Rectal smooth muscle tissue (tissue), 1 donor: ENCODE data around the gene GNAZ.

Experiments
- H3K27ac ChIP-seq: one replicate; pipeline ENCODE4 v1.7.0; 2013; ENCODE audit warnings: low read depth, low read length, inconsistent platforms
- H3K27me3 ChIP-seq: one replicate; pipeline ENCODE4 v1.7.0; 2013; ENCODE audit warnings: low read length; ENCODE audit not compliant: control insufficient read depth, insufficient read depth
- H3K36me3 ChIP-seq: one replicate; pipeline ENCODE4 v1.7.0; 2013; ENCODE audit warnings: low read length; ENCODE audit not compliant: control insufficient read depth, insufficient read depth
- H3K4me1 ChIP-seq: one replicate; pipeline ENCODE4 v1.7.0; 2013; ENCODE audit warnings: low read length; ENCODE audit not compliant: control insufficient read depth, insufficient read depth
- H3K4me3 ChIP-seq: one replicate; pipeline ENCODE4 v1.7.0; 2013; ENCODE audit warnings: low read length
- H3K9ac ChIP-seq: one replicate; pipeline ENCODE4 v1.7.0; 2013; ENCODE audit warnings: low read length

GNAZ gene

DNA sequence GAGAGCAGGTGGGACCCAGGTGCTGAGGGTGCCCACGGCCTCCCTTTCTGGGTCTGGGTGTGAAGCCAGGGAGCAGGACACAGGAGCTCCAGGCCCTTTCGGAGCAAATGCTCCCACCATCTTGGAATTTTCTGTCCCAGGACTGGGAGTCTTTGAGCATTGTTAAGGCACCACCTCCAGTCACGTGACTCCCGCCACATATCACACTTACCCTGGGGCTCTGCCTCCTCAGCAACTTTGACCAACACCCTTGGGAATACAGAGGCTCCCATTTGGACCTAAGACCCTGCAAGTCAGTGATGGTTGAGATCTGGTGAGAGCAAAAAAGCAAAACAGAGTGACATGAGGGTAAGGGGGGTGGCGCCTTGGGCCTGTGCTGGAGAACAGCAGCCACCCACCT is 35.6 kb downstream of the GNAZ start:
- no peaks in the 10 kb centered on the region for H3K4me1 ChIP-seq
- no peaks in the 10 kb centered on the region for H3K36me3 ChIP-seq
- H3K4me3 ChIP-seq, result no peak overlapping the region
- H3K27ac ChIP-seq, result no peak overlapping the region
- no peaks in the 10 kb centered on the region for H3K27me3 ChIP-seq
- no peak overlapping the region for H3K9ac ChIP-seq

- H3K36me3 ChIP-seq, result no peaks in the 10 kb centered on the region
- H3K27ac ChIP-seq, result no peak overlapping the region
- no peaks in the 10 kb centered on the region for H3K4me1 ChIP-seq
- no peak overlapping the region for H3K9ac ChIP-seq
- H3K27me3 ChIP-seq, result no peaks in the 10 kb centered on the region
- H3K4me3 ChIP-seq, result no peak overlapping the region
Measured at GRCh38 chr22:23106344-23106743, 36.0 kb downstream of the GNAZ start.

GRCh38 chr22:23106906-23107367 is 36.6 kb downstream of the GNAZ start:
- no peak overlapping the region for H3K27ac ChIP-seq
- no peaks in the 10 kb centered on the region for H3K4me1 ChIP-seq
- no peaks in the 10 kb centered on the region for H3K27me3 ChIP-seq
- no peaks in the 10 kb centered on the region for H3K36me3 ChIP-seq
- no peak overlapping the region for H3K9ac ChIP-seq
- no peak overlapping the region for H3K4me3 ChIP-seq

GRCh38 chr22:23107487-23108248 is 37.3 kb downstream of the GNAZ start:
- no peaks in the 10 kb centered on the region for H3K4me1 ChIP-seq
- H3K36me3 ChIP-seq, result no peaks in the 10 kb centered on the region
- no peak overlapping the region for H3K9ac ChIP-seq
- H3K4me3 ChIP-seq, result no peak overlapping the region
- no peak overlapping the region for H3K27ac ChIP-seq
- no peaks in the 10 kb centered on the region for H3K27me3 ChIP-seq

DNA sequence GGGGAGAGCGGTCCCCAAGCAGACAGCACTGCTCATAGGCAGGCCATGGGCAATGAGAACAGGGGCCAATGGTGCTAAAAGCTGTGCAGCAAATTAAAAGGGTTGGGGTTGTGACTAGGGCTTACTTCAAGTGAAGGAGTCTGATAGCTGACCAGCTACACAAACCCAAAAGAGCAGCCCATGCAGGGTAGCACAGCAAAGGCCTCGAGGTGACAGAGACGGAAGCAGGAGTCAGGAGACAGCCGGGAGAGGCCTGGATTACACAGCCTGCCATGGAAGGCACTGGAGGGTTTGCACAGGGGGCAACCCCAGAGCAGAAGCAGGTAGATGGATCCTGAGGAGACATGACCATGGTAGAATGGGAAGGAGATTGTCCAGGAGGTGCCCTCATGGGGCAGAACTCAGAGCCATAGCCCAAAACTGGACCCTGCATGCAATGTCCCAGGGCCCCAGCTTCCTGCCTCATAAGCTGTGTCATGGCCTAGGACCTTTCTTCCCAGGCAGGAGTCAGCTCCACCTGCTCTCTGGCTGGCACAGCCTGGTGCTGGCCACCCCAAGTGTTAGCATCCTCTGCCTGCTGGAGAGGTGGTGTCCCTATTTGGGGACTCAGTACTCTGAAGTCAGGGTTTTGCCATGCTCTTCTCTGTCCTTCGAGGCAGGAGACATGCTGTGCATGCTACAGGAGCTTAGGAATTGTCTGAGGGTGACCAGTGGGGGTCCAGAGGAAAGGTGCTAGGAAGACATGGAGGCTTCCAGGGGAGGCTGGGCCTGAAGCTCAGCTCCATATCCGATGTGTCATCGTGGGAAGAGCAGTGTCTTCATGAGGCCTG is 38.1 kb downstream of the GNAZ start:
- H3K4me3 ChIP-seq, result no peak overlapping the region
- no peak overlapping the region for H3K9ac ChIP-seq
- no peaks in the 10 kb centered on the region for H3K27me3 ChIP-seq
- no peaks in the 10 kb centered on the region for H3K4me1 ChIP-seq
- no peaks in the 10 kb centered on the region for H3K36me3 ChIP-seq
- H3K27ac ChIP-seq, result no peak overlapping the region

GRCh38 chr22:23109079-23109347 is 38.7 kb downstream of the GNAZ start:
- Histone ChIP-seq H3K27me3 (no peaks in the 10 kb centered on the region), H3K9ac (no peak overlapping the region), H3K4me1 (no peaks in the 10 kb centered on the region), H3K4me3 (no peak overlapping the region), H3K36me3 (no peaks in the 10 kb centered on the region), H3K27ac (no peak overlapping the region)

GRCh38 chr22:23109441-23109978 is 39.2 kb downstream of the GNAZ start:
- Histone ChIP-seq H3K9ac (no peak overlapping the region), H3K4me3 (no peak overlapping the region), H3K36me3 (no peaks in the 10 kb centered on the region), H3K27ac (no peak overlapping the region), H3K27me3 (no peaks in the 10 kb centered on the region), H3K4me1 (no peaks in the 10 kb centered on the region)

- Histone ChIP-seq H3K36me3 (no peaks in the 10 kb centered on the region), H3K9ac (no peak overlapping the region), H3K27ac (no peak overlapping the region), H3K27me3 (no peaks in the 10 kb centered on the region), H3K4me1 (no peaks in the 10 kb centered on the region), H3K4me3 (no peak overlapping the region)
Measured at GRCh38 chr22:23110190-23110921, 40.0 kb downstream of the GNAZ start.

GRCh38 chr22:23110922-23111527 is 40.7 kb downstream of the GNAZ start:
- Histone ChIP-seq H3K27me3 (no peaks in the 10 kb centered on the region), H3K27ac (no peak overlapping the region), H3K4me3 (no peak overlapping the region), H3K9ac (no peak overlapping the region), H3K36me3 (no peaks in the 10 kb centered on the region), H3K4me1 (no peaks in the 10 kb centered on the region)

GRCh38 chr22:23112472-23113012 is 42.2 kb downstream of the GNAZ start:
- Histone ChIP-seq H3K4me1 (no peaks in the 10 kb centered on the region), H3K36me3 (no peaks in the 10 kb centered on the region), H3K9ac (no peak overlapping the region), H3K27me3 (no peaks in the 10 kb centered on the region), H3K27ac (no peak overlapping the region), H3K4me3 (no peak overlapping the region)

DNA sequence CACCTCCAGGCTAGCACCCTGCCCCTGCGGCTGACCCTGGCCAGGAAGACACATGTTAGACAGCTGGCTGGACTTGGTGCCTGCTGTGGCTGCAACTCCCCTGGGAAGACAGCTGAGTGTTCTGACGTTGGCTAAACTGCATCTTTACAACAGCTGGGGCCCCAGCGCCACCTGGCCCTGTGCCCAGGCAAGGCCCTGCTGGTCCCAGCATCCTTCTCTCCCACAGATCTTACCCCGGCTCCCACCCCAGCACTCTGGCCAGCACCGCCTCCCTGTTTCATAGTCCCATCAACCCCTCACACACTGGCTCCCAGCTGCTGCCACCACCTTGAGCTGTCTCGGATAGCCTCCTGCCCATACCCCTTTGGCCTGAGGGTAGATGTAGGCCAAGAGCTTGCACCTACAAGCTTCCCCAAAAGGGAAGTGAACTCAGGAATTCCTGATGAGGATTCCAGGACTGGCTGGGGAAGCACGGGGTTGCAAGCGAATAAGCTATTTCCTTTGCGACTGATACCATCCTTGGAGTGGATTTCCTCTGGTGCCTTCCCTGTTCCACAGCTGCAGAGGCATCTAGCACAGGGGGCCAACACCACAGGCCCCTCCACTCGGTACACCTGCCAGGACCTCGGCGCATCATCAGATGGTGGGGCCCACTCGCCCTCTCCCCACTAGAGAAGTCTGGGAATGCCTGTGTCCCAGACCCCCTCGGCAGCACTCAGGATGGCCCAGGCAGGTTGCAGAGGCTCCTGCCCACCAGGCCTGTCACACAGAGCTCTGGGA is 42.9 kb downstream of the GNAZ start:
- no peaks in the 10 kb centered on the region for H3K27me3 ChIP-seq
- H3K4me1 ChIP-seq, result no peaks in the 10 kb centered on the region
- H3K9ac ChIP-seq, result no peak overlapping the region
- H3K27ac ChIP-seq, result no peak overlapping the region
- no peak overlapping the region for H3K4me3 ChIP-seq
- H3K36me3 ChIP-seq, result no peaks in the 10 kb centered on the region
